Measurements from ENCODE around the gene POT1.

POT1 gene

DNA sequence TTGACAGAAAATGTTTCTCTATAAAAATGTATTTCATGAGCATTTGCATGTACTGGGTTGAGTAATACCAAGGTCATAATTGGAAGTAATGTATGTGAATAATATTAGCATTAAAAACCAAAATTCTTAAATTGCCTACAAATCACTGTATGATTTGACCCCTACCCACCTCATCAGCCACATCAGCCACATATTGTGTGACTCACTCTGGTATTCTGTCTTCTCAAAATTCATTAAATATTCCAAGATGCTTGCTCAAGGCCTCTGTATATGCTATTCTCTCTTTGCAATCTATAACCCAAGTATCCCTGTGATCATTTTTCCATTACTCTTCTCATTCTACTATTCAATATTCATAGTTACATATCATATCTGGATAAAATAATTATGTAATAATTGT is 21.4 kb downstream of the POT1 start:
- DNase-seq = no peak

DNA sequence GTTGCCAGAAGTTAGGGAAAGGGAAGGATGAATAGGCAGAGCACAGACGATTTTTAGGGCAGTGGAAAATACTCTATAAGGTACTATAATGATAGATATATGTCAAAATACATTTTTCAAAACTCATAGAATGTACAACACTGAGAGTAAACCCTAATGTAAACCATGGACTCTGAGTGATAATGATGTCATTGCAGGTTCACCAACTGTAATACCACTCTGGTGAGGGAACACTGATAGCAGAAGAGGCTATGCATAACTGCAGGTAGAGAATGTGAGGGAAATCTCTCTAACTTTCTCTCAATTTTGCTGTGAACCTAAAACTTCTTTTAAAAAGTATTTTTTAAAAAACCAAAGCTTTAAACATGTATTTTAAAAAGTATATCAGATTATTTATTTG is 22.1 kb downstream of the POT1 start:
- no peak for DNase-seq

DNA sequence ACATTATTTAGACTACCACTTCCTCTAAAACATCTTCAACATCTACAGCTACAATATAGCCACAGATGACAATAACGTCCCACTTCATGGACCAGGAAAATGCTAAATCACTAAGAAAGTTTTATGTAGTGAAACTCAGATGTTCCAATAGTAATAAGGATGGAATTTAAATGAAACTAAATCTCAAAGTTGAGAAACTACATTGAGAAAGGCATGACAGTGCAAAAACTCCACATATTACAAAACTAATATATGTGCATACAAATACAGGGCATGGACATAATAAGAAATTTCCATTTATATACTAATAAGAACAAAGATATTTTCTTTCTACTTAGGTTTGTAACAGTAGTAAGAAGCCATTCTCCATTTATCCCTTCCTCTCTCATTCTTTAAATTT is 31.1 kb downstream of the POT1 start:
- DNase-seq = no peak

DNA sequence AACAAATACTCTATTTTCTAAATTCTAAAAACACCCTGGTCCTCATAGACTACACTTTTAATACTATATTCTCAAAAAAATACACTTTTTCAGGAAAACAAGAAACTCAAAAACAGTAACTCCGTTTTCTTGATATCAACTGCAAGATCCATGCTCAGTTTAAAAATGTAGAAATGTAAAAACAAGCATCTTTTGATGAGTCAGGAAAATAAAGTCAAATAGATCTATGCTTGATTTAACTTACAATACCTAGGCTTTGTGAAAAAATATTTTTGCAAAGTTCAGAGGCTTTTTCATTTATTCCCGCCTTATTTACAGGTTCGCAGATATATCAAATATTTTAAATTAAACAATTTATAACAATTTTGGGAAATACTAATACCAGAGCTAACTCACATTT is 33.6 kb downstream of the POT1 start:
- DNase-seq = no peak

DNA sequence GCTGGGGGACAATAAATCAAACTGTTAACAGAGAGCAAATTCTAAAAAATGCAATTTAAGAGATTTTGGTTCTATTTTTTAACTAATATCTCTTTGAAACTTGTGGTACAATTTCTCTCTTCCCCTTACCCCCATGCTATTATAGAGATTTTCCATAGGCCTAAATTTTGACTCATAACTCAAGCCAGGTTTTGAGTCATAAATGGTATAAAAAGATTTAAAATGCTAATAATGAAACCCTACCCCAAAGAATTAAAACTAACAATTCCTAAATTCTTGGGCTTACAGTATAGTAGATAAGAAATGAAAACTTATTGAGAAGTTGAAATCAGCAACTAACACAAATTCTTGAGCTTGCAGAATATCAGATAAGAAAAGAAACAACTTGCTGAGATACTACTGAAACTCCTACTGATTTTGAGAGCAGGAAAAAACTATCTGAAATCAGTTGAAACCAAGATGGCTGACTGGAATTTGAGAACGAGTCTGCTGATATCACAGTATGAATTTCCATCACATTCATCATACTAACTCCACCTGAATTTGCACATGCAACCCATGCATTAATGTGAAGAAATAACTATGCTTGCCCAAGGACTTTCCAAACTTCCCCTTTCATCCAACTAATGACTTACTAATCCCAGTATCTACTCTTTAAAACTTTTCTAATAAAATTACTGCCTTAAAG is 36.3 kb downstream of the POT1 start:
- DNase-seq = no peak

DNA sequence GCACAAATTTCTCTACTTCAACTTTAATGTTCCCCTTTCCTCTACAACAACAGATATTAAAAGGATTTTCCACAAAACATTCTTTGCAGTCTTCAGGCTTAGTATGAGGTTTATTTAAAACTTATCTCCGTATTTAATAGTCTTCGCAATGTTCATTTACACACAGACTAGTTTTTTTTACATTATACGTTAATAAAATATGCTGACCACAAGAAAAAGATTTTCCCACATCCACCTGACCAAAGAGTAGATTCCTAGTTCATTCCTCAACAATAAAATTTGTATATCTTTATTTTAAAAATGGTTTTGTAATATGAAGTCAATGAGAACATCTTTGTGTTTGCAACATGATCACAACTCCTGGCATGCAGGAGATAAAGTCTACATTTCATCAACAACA is 42.4 kb downstream of the POT1 start:
- DNase-seq = no peak

DNA sequence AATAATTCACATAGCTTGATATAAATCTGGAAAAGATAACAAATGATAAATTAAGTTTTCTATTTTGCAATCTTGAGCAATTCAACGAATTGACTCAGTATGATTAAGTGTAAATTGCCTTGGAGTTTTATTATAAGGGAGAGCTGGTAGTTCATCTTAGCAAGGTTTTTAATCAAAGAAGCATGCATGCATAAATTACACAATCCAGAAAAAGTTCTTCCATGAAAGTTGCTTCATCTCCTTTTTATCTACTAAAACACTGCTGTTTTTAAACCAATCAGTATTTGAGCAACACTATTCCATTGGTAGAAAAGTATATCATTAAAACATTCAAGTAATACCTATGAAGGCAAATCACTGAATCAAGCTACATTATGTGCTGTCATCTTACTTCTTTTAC is 47.6 kb downstream of the POT1 start:
- no peak for DNase-seq

DNA sequence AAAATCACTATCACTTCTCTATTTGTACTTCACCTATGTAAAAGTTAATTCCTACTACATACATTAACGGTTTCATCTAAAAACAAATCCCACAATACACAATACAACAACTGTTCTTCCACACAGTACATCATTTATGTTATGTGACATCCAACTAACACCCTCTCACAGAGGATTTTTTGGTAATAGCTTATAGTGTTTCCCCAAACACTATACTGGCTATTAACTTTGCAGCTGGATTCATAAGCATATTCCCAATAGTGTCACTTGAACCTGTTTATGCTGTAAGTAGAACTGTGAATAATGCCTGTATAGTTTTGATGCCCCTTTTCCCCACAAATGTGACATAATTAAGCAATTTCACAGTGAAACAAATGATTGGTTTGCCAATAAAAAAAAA is 49.9 kb downstream of the POT1 start:
- DNase-seq = no peak

DNA sequence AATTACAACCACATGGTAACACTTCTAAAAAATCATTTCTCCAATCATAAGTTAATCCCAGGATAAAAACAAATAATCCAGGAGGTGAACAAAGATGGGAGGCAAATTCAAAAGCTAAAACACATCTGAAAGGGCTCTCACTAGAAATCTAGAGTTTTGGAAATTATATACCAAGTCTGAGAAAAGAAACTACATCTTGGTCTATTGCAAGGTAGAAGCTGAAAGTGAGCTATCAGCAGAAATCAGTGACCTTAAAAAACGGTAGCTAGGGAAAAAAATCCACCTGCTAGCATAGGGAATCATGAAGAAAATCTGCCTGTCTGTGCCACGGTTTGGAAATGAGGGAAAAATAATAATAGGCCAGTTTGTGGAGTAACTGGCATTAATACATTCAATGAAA is 50.5 kb downstream of the POT1 start:
- no peak for DNase-seq

DNA sequence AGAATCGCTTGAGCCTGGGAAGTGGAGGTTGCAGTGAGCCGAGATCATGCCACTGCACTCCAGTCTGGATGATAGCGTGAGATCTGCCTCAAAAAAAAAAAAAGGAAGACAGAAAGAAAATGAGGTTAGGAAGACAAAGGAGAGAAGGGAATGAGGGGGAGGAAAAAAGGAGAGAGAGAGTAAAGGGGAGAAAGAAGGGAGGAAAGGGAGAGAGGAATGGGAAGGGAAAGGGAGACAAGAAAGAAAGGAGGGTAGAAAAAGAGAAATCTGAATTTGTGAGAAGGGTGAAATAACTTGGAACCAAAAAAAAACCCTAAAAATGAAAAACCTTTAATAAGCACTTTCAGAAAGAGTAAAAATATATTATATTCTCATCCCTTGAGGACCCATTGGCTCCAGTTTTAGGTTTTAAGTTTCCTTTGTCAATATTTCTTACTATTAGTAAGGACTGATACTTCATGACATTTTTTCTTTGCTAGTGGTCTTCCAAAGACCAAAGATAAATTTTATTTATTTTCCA is 54.9 kb downstream of the POT1 start:
- DNase-seq = no peak

DNA sequence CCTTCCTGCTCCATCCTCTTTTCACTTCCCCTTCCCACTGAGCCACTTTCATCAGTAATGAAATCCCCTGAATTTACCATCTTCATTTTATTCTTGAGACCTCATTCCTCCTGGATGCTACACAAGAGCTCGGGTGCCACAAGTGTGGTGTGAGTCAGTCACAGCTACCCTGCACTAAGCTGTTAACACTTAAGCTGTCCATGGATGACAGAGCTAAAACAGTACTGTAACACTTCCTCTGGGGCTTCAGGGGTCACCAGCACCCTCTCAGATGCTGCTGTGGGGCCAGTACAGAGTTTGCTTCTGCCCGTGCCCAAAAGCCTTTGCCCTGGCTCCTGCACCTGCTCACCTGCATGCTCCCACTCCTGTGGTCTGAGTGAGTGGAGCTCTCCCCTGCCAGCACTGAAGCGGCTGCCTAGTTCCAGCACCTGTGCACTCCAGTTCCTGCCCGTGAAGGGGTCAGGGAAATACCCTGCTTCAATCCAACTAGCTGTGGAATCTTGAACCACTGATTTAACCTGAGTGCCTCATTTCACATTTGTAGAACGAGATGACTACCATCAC is 71.9 kb downstream of the POT1 start:
- no peak for DNase-seq

DNA sequence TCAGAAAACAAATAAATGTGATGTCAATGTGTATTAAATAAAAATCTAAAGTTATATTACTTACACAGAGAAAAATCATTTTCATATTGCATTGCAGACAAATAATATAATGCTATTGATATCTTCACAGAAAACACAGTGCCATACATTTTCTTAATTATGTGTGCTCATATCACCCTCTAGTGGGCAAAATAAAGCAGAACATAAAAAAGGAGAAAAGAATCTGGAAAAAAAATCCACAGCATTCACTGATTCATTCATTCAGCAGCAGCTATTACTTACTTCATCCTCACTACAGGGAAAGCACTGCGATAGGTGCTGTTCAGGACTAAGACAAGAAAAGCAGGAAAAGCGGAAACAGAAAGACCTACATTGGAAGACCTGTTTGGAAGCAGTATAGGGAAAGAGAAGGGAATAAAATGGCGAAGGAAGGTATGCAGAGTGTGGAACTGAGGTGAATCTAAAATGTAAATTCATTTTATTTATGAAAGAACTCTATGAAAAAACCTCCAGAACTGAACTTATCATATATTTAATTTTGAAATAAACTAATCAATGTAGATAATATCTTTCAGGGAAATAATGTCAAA is 73.2 kb downstream of the POT1 start:
- no peak for DNase-seq

DNA sequence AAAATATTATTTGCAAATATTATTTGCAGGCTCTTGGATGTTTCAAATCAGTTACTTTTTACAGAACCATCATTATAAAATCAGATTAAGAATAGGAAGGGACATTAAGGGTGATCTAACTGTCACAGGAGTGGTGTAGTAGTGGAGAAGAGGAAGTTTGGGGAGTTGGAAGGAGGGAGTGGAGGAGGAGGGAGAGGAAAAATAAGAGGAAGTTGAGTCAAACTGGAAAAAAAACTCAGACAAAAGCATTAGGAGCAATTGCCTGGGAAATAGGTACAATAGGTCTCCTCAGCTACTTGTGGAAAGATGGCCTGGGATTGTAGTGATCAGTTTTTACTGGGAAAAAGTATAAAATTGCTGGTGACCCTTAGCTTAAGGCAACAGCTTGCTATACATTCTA is 86.3 kb downstream of the POT1 start:
- no peak for DNase-seq

DNA sequence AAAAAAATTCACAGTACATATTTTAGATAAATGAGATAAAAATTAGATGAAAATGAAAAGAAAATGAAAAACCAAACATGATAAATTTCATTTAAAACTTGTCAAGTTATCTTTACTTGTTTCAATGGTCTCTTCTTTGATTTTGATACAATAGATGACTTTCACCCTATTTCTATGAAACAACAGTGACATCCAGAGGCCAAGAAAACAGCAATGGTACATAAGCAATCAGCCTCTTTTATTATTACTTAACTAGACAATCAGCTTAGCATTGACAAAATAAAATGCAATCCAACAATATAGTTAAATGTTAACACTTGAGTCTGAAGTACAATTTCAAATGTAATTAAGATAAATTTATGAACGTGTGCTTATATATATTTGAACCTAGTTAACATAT is 89.2 kb downstream of the POT1 start:
- no peak for DNase-seq

DNA sequence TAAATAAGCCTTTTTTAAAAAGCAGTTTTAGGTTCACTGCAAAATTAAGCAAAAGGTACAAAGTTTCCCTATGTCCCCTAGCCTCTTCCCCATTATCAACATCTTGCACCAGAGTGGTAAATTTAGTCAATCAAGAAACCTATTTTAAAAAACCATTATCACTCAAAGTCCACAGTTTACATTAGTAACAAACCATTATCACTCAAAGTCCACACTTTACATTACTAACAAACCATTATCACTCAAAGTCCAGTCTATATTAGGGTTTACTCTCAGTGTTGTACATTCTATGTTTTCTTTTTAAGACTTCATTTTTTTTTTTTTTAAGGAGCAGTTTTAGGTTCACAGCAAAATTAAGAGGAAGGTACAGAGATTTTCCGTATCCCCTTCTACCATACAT is 89.9 kb downstream of the POT1 start:
- no peak for DNase-seq

DNA sequence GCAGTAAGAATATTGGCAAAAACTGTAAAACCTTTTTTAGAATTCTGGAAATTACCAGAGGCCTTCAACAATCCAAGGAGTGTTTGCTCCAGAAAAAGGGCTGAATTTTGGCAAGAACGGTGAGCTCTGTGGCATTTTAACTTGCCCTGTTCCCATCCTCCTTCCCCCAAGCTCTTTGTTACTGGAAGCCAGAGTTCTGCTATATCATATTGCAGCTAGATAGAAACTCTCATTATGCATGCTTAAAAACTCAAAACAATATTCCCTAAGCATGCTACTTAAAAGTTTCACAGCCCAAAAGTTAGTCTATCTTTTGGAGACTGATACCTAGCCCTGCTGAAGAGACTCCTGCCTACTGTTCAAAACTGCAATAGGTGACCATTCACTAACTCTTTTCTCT is 93.5 kb downstream of the POT1 start:
- no peak for DNase-seq

DNA sequence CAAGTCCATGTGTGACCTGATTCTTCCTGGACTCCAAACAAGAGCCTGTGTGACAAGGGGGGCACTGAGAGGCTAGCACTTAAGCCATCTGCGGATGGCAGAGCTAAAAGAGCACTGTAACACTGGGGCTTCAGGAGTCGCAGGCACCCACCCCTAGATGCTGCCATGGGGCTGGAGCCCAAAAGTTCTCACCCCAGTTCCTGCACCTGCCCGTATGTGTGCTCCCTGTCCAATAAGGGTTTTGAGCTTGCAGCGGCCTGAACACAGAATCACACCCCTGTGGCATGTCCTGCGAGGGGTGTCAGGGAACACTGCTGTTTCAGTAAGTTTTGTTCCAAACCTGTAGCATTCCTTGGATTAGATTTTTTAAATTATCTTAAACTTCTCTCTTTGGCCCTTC is 110.8 kb downstream of the POT1 start:
- DNase-seq = no peak

DNA sequence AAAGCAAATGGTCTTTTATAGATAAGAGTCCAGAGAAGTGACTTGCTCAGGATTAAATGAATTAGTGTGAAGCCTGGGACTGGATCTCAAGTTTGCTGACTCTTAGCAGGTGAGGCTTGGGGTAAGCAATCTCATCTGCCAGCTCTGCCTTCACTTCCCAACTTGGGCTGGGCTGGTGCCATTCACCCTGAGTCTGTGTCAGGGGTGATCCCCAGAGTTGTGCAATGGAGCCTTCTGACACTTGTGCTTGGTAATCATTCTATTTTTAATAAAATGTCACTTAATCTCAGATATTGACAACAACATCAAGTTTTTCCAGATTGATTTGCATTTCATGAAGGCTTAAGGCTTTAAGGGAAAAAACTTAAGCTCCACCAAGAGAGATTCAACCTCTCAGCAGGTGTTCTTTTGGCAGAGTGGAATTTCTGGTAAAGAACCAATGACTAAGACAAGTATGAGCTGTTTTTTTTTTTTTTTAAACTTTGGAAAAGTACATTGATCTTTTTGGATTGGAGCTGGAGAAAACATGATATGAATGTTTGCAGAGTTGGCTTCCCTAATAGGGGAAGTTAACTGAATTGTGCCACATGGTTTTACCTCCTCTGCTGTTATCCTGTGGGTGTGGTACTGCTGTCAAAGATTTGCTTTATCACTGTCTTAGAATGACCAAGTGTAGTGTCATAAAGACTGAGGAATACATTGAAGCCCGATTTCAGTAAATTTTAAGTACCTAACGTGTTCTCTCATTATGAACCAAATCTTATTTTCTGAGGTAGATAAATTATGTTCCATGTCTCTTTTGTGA is 115.4 kb downstream of the POT1 start:
- DNase-seq = no peak

DNA sequence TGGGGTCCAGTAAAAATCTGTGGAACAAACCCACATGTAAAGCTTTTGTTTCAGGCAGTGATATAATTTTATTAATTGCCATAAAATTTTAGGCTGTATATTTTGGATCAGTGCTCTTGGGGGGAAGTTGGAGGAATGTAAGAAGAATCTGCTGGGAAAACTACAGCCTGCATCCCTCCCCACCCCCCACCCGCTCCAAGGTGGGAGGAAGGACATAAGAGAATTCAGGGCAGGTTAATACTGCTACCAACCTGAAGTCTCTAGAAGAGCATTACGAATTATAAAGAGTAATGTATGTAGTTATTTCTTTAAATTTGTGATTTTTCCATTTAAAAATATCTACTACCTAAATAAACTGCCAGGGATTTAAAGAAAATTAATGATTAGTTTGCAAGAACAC is 116.9 kb downstream of the POT1 start:
- DNase-seq = no peak

DNA sequence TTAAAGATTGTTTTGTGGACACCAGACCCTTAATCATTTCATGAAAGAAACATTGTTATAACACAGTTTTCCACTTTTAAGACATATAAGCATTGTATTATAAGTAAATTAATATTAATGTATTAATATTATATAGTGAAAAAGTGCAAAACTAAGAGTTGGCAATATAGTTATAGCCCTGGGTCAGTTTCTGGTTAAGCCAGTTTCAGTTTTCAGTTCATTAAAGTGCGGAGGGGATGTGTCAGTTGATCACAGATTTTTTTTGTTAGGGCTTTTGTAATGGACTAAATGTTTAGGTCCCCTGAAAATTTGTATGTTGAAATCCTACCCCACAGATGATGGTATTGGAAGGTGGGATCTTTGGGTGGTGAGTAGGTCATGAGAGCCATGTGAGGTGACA is 118.3 kb downstream of the POT1 start:
- no peak for DNase-seq

DNA sequence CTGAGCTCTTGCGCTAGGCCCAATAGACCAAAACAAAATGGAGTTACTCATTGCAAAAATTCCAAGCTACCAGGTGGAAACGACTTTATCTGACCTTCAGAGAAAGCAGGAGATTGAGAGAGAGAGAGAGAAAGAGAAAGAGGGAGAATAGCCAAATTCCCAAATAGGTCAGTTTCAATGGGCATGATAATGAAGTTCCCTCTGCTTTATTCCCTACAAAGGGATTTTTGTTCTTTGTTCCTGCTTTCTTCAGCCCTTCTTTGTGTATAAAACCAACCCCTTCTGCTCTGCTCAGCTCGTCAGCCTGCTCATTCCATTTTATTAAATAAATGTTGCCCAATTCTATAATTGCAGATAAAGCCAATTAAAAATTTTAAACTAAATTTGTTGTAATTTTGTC is 119.0 kb downstream of the POT1 start:
- DNase-seq = no peak

DNA sequence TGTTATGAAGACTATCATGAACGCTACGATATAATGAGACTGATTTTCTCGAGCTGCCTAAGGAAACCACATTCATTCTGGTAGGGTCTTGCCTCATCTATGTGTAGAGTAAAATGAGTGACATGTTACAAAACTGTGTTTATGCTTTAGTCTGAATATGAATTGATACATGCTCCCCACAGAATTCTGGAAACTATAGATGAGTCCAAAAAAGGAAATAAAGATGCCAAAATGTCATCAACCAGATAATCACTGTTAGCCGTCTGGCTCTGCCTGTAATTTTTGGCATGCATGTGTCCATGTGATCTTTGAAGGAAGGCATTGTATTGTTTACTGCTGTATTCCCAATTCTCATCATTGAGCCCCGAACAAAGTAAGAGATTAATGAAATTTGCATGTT is 121.4 kb downstream of the POT1 start:
- DNase-seq = no peak

DNA sequence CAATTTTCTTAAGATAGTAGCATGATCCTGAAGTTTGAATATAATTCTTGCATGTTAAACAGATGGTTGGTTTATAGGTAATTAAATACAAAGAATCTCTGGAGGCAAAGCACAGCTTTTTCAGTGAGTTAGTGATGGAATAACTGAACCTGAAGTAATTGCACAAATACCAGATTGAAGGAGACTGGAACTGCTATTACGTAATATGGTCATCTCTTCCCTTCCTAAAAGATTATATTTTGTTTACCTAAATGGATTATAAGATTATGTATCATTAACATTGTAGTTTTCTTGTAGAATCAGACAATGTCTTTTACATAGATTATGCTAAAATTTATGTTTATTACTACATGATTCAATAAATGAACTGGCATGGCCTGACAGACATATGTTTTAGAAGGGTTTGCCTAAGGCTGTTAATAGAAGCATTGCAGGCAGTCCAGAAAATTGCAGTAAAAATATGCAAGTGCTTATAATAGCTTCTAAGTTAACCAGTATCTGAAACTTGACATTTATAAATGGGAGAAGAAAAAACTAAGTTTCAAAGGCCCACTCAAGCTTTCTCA is 128.2 kb downstream of the POT1 start:
- no peak for DNase-seq

DNA sequence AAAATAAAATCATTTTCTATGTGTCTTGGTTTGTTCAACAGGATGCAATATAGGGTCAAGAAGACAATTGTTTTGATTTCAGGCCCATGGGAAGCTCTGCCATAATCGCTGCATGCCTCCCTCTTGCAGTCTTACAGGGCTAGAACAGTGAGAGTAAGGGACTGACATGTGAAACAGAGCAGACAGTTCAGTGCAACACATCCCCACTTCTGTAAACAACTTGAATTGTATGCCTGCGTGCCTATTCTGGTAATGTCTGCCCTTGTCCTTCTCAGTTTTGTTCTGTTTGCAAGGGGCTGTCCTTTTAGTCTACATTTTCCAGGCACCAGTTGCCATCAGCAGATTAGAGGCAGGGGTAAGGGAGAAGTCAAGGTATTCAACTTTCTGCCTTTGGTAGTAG is 129.2 kb downstream of the POT1 start:
- no peak for DNase-seq

Measured in CD4-positive, alpha-beta T cell treated with Interleukin-17A for 4 hours (primary cell).